HCT116 (cell line): ENCODE measurements around the gene METTL13. TPM values are rescaled to one million over a fixed set of nuclear protein-coding genes. Genes with fewer than 3 reads are reported as not detected.

Source experiments
- ATAC-seq: fragments of 200-7000 bp; cut with Tn5 transposase; 2 replicates; pipeline ENCODE4 v1.9.1; 2020; ENCODE audit warnings: mild to moderate bottlenecking, moderate library complexity
- BruUV-seq: library from RNA; stranded (reverse); fragments of 400-500 nt; replicated peaks from 2 replicates; lab custom pipeline; 2021; lab: Mats Ljungman, UMichigan
- CTCF ChIA-PET: fragments of 300-600 bp; sonication (Branson Sonifier 250); formaldehyde crosslinking; loops from one replicate; lab custom pipeline; 2021; ENCODE audit warnings: antibody characterized with exemption; lab: Charles Lee
- POLR2A ChIA-PET: fragments of 300-600, 350-600 bp; sonication (Branson Sonifier 250); formaldehyde crosslinking; loops from one replicate; lab custom pipeline; 2021; ENCODE audit warnings: antibody characterized with exemption; lab: Charles Lee
- RAD21 ChIA-PET, 2 experiments: fragments of 300-600 bp; sonication (Branson Sonifier 250); formaldehyde crosslinking; loops; one replicate each; lab custom pipeline; 2023; ENCODE audit warnings: low total read pairs in 2 of 2; ENCODE audit not compliant: uncharacterized antibody in 2 of 2, unreplicated experiment in 2 of 2, low non-redundant PET in 1 of 2; lab: Charles Lee
- DNase-seq: peaks from one replicate; pipeline ENCODE4 v3.0.0-alpha.2; 2010; ENCODE audit warnings: low read depth, low spot score
- H2AFZ ChIP-seq: fragments of 200-600 bp; shearing (Covaris generic), sonication (generic); 2 replicates; pipeline ENCODE4 v1.6.1; 2017; ENCODE audit warnings: low read depth, mixed run types, mixed read lengths, antibody characterized with exemption, low read length; ENCODE audit not compliant: poor library complexity, severe bottlenecking
- H3K27ac ChIP-seq: 2 replicates; pipeline ENCODE4 v1.5.1; 2012; ENCODE audit warnings: low read depth, low read length
- H3K27me3 ChIP-seq: fragments of 200-600 bp; sonication (generic); 2 replicates; pipeline ENCODE4 v1.6.1; 2016; ENCODE audit warnings: mixed run types, low read length, mixed read lengths; ENCODE audit not compliant: insufficient read depth
- H3K36me3 ChIP-seq, 2 experiments: fragments of 200-500 bp in 1 of 2; fragments of 200-600 bp in 1 of 2; sonication (Bioruptor generic) in 1 of 2; sonication (generic) in 1 of 2; 2 replicates each; pipeline versions ENCODE4 v1.5.1 to v1.6.1; 2014 to 2016; ENCODE audit warnings: low read length in 2 of 2, inconsistent platforms in 1 of 2, mixed read lengths in 1 of 2, mixed run types in 1 of 2; ENCODE audit not compliant: insufficient read depth in 2 of 2, control insufficient read depth in 1 of 2
- H3K4me1 ChIP-seq, 2 experiments: fragments of 200-600 bp in 1 of 2; sonication (generic) in 1 of 2; 2 replicates each; pipeline versions ENCODE4 v1.5.1 to v1.6.1; 2012 to 2017; ENCODE audit warnings: low read length in 2 of 2, inconsistent platforms in 1 of 2, mild to moderate bottlenecking in 1 of 2, mixed read lengths in 1 of 2, mixed run types in 1 of 2, moderate library complexity in 1 of 2; ENCODE audit not compliant: insufficient read depth in 2 of 2, control insufficient read depth in 1 of 2
- H3K4me2 ChIP-seq: fragments of 200-600 bp; sonication (generic); 2 replicates; pipeline ENCODE4 v1.6.1; 2017; ENCODE audit warnings: mixed run types, low read length, mixed read lengths
- H3K4me3 ChIP-seq, 2 experiments: fragments of 200-600 bp in 1 of 2; sonication (generic) in 1 of 2; replicated peaks in 1 of 2; 2 replicates each; pipeline ENCODE4 v1.5.1; 2011 to 2016; ENCODE audit warnings: low read length in 2 of 2, control low read depth in 1 of 2, low read depth in 1 of 2, mild to moderate bottlenecking in 1 of 2, mixed read lengths in 1 of 2, mixed run types in 1 of 2
- H3K79me2 ChIP-seq: fragments of 200-600 bp; sonication (generic); 2 replicates; pipeline ENCODE4 v1.6.1; 2017; ENCODE audit warnings: mild to moderate bottlenecking, mixed run types, low read length, moderate library complexity, mixed read lengths; ENCODE audit not compliant: insufficient read depth
- H3K9ac ChIP-seq: fragments of 200-600 bp; sonication (generic); 2 replicates; pipeline ENCODE4 v1.6.1; 2016; ENCODE audit warnings: low read length, mixed read lengths
- H3K9me2 ChIP-seq: fragments of 200-600 bp; sonication (generic), shearing (Covaris generic); 2 replicates; pipeline ENCODE4 v1.6.1; 2017; ENCODE audit warnings: mixed run types, mild to moderate bottlenecking, moderate library complexity; ENCODE audit not compliant: insufficient read depth
- H3K9me3 ChIP-seq, 2 experiments: fragments of 200-500 bp in 1 of 2; fragments of 200-600 bp in 1 of 2; sonication (Bioruptor generic) in 1 of 2; sonication (generic) in 1 of 2; 2 replicates each; pipeline ENCODE4 v1.6.1; 2014 to 2017; ENCODE audit warnings: low read length in 2 of 2, mixed read lengths in 2 of 2, inconsistent platforms in 1 of 2, low read depth in 1 of 2, mild to moderate bottlenecking in 1 of 2, mixed run types in 1 of 2, moderate library complexity in 1 of 2; ENCODE audit not compliant: control insufficient read depth in 1 of 2, insufficient read depth in 1 of 2
- H4K20me1 ChIP-seq: fragments of 200-600 bp; sonication (generic), shearing (Covaris generic); 2 replicates; pipeline ENCODE4 v1.6.1; 2017; ENCODE audit warnings: mixed run types, mild to moderate bottlenecking, moderate library complexity; ENCODE audit not compliant: insufficient read depth
- ATF3 ChIP-seq: IDR thresholded peaks from 2 replicates; pipeline ENCODE4 v1.6.1; 2012
- CEBPB ChIP-seq: IDR thresholded peaks from 2 replicates; pipeline ENCODE4 v1.6.1; 2012; ENCODE audit warnings: low read depth
- ELF1 ChIP-seq: IDR thresholded peaks from 2 replicates; pipeline ENCODE4 v1.6.1; 2012; ENCODE audit warnings: low read depth, borderline replicate concordance
- EZH2 ChIP-seq: fragments of 200-600 bp; sonication (generic); IDR thresholded peaks from 2 replicates; pipeline ENCODE4 v1.6.1; 2017; ENCODE audit warnings: antibody characterized with exemption, mixed run types
- FOSL1 ChIP-seq: IDR thresholded peaks from 2 replicates; pipeline ENCODE4 v1.6.1; 2012; ENCODE audit warnings: low read depth
- MAX ChIP-seq: IDR thresholded peaks from 2 replicates; pipeline ENCODE4 v1.6.1; 2012
- POLR2AphosphoS5 ChIP-seq: IDR thresholded peaks from 2 replicates; pipeline ENCODE4 v1.6.1; 2011; ENCODE audit warnings: mild to moderate bottlenecking, low read depth, low read length, moderate library complexity
- RAD21 ChIP-seq: IDR thresholded peaks from 2 replicates; pipeline ENCODE4 v1.6.1; 2012; ENCODE audit warnings: low read depth, mild to moderate bottlenecking
- SIN3A ChIP-seq: IDR thresholded peaks from 2 replicates; pipeline ENCODE4 v1.6.1; 2012; ENCODE audit warnings: low read depth
- SP1 ChIP-seq: IDR thresholded peaks from 2 replicates; pipeline ENCODE4 v1.6.1; 2012; ENCODE audit warnings: low read depth
- SRF ChIP-seq: IDR thresholded peaks from 2 replicates; pipeline ENCODE4 v1.6.1; 2012; ENCODE audit warnings: low read depth
- TCF7L2 ChIP-seq: IDR thresholded peaks from 2 replicates; pipeline ENCODE4 v1.7.0; 2011; ENCODE audit warnings: borderline replicate concordance, inconsistent platforms; ENCODE audit not compliant: insufficient read depth, insufficient read length; ENCODE audit errors: extremely low read depth
- YY1 ChIP-seq: IDR thresholded peaks from 2 replicates; pipeline ENCODE4 v1.6.1; 2011; ENCODE audit warnings: low read length, low read depth, moderate library complexity, mild to moderate bottlenecking; ENCODE audit not compliant: insufficient replicate concordance; ENCODE audit errors: extremely low read depth
- ZBTB33 ChIP-seq: IDR thresholded peaks from 2 replicates; pipeline ENCODE4 v1.6.1; 2011; ENCODE audit warnings: mild to moderate bottlenecking, low read length, moderate library complexity; ENCODE audit not compliant: insufficient replicate concordance; ENCODE audit errors: extremely low read depth
- ZFX ChIP-seq: fragments of 450-650 bp; IDR thresholded peaks from 2 replicates; pipeline ENCODE4 v1.6.1; 2017
- ZNF274 ChIP-seq: fragments of 200-500 bp; sonication (Bioruptor generic); IDR thresholded peaks from 2 replicates; pipeline ENCODE4 v1.6.1; 2014; ENCODE audit warnings: mild to moderate bottlenecking, low read depth, low read length, inconsistent platforms
- intact Hi-C: fragments of 100-400 bp; cut with micrococcal nuclease; formaldehyde crosslinking; loops from 2 replicates; pipeline ENCODE4 v1.10.0; 2022
- total RNA-seq: library from RNA; stranded (reverse); gene quantifications from one replicate; pipeline ENCODE4 v1.2.1, GENCODE V29; 2021; ENCODE audit not compliant: unreplicated experiment

The METTL13 gene
- total RNA-seq, 1 experiment from 2014 or later = 33.9 TPM

GRCh38 chr1:171753182-171753581 is 28.3 kb upstream of the METTL13 start:
- Histone ChIP-seq H3K9ac (no peak overlapping the region), H3K4me1 (no peaks in the 10 kb centered on the region), H3K79me2 (no peaks in the 10 kb centered on the region), H3K9me2 (no peaks in the 10 kb centered on the region), H2AFZ (no peak overlapping the region), H3K27ac (no peak overlapping the region), H3K27me3 (no peaks in the 10 kb centered on the region), H3K4me2 (no peak overlapping the region), H3K36me3 (no peaks in the 10 kb centered on the region), H3K9me3 (0 out of 4 replicates have a peak, but pooled peaks cover 0 to 3% of the 10 kb centered on the region in 2 experiments), H3K4me3 (no peak overlapping the region), H4K20me1 (no peaks in the 10 kb centered on the region)
- BruUV-seq = no TSS peak
- POLR2A ChIA-PET = no interaction called here
- TF ChIP-seq ZBTB33 = no peak
- no peak for TF ChIP-seq CEBPB
- TF ChIP-seq POLR2AphosphoS5 = no peak
- TF ChIP-seq ELF1 = no peak
- TF ChIP-seq SRF = no peak
- no peak for TF ChIP-seq FOSL1
- no peak for TF ChIP-seq SP1
- TF ChIP-seq YY1 = no peak
- no peak for TF ChIP-seq ATF3
- no peak for TF ChIP-seq EZH2
- no peak for TF ChIP-seq SIN3A
- TF ChIP-seq ZFX = no peak
- TF ChIP-seq RAD21 = no peak
- no peak for TF ChIP-seq MAX
- TF ChIP-seq TCF7L2 = no peak
- no peak for TF ChIP-seq ZNF274
- ATAC-seq (no peak), DNase-seq (no peak)
- intact Hi-C loops = no loop called here
- CTCF ChIA-PET = no interaction called here
- RAD21 ChIA-PET = no interaction called here
